Stimulated activated CD4-positive, alpha-beta T cell treated with anti-CD3 and anti-CD28 coated beads, Interleukin-1b, Interleukin-23, amount 100 ng/mL, for 4 hours (primary cell): ENCODE data around the gene JAK1.

Experiments used
- DNase-seq, 2 donors: peaks; one replicate each; pipeline ENCODE4 v3.0.0-alpha.2; 2020; ENCODE audit warnings: low read depth in 2 of 2

JAK1 gene

GRCh38 chr1:64980745-64981600, 14.6 kb upstream of the JAK1 start:
- no peak for DNase-seq

DNA sequence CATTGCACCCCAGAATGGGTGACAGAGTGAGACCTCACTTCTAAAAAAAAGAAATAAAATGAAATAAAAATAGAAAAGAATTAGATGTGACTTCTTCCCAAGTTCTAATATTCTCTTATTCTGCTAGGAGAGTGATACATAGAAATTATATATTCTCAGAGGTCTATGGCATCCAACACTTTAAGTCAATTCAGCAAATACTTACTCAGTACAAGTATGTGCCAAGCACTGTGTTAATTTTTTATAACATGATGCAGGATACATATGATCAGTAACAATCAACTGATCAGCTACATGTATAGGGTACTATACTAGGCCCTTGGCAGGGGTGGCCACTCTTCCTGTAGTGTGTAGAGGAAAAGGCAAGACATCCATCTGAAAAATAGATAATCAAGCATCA, 13.0 kb upstream of the JAK1 start:
- DNase-seq, result no peak

- no peak for DNase-seq
Observed at GRCh38 chr1:64976361-64976760, 10.0 kb upstream of the JAK1 start.

GRCh38 chr1:64975740-64976139, 9.4 kb upstream of the JAK1 start:
- DNase-seq, result no peak

GRCh38 chr1:64975127-64975526, 8.8 kb upstream of the JAK1 start:
- no peak for DNase-seq

- DNase-seq, result no peak
Observed at GRCh38 chr1:64974288-64974825, 8.0 kb upstream of the JAK1 start.

- no peak for DNase-seq
Observed at GRCh38 chr1:64973061-64973647, 6.8 kb upstream of the JAK1 start.

DNA sequence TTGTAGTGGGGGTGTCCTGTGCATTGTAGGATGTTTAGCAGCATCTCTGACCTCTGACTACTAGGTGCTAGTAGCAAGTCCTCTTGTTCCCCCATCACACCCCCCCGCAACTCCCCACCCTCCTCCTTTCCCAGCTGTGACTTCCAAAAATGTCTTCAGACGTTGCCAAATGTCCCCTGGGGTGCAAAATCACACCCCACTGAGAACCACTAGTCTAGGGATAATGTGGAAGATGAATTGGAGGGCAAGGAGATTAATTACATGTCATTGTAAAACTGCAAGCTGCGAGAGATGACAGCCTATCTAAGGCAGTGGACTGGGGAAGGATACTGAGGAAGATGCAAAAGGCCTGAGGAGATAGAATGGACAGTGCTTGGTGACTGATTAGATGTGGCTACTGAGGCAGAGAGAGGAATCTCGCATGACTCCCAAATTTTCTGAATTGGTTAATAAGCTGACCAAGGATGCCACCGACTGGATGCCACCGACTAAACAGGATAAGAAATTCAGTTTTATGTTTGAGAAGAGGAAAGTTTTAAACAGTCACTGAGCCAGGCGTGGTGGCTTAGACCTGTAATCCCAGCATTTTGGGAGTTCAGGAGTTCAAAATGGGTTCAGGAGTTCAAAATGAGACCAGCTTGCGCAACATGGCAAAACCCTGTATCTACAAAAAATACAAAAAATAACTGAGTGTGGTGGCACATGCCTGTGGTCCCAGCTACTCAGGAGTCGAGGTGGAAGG, 3.1 kb upstream of the JAK1 start:
- no peak for DNase-seq

DNA sequence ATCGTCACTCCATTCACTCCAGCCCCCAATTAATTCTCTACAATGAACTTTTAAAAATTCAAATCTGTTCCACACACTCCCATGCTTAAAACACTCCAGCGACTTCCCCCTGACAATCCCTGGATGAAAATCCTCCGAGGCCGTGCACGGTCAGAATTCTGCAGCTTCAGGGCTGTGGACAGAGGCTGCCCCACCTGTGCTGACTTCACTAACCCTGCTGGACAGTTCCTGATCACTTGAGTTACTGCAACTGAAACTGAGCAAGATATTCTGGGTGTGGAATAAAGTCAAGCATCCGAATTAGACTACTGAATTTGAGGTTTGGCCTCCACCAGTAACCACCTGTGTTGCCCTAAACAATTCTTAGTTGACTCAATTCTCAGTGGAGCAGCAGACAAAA, 1.0 kb upstream of the JAK1 start:
- DNase-seq, result no peak

- DNase-seq, result peak; percentile 49 to 50
Observed at GRCh38 chr1:64965366-64966157, 787 bp downstream of the JAK1 start.

DNA sequence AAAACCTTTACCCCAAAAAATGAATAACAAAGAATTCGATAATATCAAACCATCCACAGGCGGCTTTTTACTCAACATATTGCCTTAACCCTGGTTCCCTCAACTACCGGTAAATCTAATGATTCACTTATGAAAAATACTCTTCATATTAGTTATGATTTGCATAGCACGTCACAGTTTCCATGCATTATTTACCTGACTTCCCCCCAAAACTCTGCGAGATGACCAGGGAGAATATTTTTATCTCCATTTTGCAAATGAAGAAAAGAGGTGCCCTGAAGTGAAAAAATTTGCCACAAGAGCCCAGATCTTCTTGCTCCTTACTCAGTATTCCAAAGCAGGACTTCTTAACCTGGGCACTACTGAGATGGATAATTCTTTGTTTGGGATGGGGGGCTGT, 2.9 kb downstream of the JAK1 start:
- DNase-seq, result no peak

DNA sequence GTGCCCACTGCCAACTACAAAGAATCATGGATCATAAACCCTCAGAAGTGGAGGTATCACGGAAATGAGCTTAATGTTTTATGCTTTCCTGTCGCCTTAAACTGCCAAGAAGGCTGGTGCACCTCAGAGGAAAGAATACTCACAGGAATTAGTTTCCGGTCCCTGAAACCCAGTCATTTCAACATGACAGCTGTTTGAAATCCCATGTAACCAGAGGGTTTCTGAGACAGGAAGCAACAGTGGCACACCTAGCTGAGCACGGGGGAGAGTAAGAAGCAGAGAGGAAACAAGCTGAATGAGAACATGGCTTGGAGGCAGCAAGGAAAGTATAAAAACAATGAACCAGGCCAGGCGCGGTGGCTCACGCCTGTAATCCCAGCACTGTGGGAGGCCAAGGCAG, 3.9 kb downstream of the JAK1 start:
- no peak for DNase-seq

DNA sequence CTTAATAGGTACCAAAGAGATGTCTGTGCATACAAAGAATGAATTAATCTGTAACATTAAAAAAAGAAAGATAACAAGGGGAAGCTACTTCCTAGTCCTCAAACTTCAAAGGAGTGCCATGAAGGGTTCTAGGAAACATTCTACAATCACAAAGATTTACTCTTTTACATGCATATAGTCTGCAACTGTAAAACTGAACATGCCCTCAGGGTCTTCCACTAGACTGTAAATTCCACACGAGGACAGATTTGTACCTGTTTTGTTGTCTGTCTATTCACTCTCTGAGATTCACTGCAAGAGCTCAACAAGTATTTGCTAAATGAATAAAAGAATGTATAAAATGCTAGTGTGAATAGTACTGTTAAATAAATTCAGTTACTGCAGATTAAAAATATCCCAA, 4.4 kb downstream of the JAK1 start:
- no peak for DNase-seq

GRCh38 chr1:64960731-64961130, 5.6 kb downstream of the JAK1 start:
- no peak for DNase-seq

DNA sequence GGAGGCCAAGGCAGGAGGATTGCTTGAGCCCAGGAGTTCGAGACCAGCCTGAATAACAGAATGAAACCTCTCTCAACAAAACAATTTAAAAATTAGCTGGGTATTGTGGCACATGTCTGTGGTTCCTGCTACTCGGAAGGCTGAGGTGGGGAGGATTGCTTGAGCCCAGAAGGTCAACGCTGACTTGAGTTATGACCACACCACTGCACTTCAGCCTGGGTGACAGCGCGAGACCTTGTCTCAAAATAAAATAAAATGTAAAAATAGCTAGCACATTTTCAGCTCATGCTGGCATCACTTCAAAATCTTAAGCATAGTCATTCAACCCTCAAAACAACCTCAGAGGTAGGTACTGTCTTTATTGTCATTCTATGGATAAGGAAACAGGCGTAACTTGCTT, 6.4 kb downstream of the JAK1 start:
- no peak for DNase-seq

GRCh38 chr1:64956733-64957441, 9.5 kb downstream of the JAK1 start:
- no peak for DNase-seq

DNA sequence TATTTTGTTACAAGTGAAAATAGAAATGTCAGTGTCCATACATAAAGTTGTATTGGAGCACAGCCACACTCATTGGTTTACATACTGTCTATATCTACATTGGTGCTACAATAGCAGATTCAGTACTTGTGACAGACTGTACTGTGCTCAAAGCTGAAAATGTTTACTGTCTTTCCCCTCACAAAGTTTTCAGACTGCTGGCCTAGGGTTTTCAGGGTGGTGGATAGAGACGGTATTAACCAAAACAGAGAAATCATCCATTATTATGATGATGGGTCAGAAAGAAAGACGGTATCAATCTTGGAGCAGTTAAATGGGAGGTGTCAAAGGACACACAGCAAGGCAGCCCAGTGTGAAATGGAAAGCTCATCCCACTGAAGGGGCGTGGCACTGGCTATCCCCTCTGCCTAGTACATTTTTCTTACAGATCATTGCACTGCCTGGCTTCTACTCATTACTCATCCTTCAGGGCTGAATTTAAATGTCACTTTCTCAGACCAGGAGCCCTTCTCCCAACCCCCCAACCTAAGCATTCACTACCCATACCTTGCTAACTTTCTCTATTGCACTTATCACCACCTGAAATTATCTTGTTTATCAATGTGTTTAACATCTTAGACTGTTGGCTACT, 10.2 kb downstream of the JAK1 start:
- DNase-seq, result no peak

GRCh38 chr1:64955097-64956009, 11.0 kb downstream of the JAK1 start:
- no peak for DNase-seq

DNA sequence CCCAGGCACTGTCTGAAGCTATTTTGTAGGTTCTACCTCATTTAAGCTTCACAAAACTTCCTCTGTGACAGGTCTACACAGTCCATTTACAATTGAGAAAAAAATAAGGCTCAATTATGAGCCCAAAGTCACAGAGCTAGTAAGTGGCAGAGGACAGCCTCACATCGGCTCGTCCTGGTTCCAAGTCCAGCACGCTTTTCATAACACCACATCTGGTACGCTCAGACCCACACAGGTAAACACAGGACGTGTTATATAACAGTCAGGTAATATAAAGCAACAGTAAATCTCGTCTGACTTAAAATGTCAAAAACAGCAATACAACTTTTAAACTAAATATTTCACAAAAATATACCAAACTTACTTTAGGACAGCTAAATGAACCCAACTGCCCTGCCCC, 13.1 kb downstream of the JAK1 start:
- DNase-seq, result no peak
